Smooth muscle cell of trachea (primary cell): ENCODE data around the gene SLC25A4. TPM values are rescaled to one million over a fixed set of nuclear protein-coding genes. Genes with fewer than 3 reads are reported as not detected.

Source experiments
- total RNA-seq: library from RNA; depleted of rRNA; stranded (reverse); fragments of >200 nt; gene quantifications from 2 replicates; pipeline ENCODE4 v1.2.1, GENCODE V29; 2014

The SLC25A4 gene
- total RNA-seq = 6.8 and 7.4 TPM in 2 replicates

DNA sequence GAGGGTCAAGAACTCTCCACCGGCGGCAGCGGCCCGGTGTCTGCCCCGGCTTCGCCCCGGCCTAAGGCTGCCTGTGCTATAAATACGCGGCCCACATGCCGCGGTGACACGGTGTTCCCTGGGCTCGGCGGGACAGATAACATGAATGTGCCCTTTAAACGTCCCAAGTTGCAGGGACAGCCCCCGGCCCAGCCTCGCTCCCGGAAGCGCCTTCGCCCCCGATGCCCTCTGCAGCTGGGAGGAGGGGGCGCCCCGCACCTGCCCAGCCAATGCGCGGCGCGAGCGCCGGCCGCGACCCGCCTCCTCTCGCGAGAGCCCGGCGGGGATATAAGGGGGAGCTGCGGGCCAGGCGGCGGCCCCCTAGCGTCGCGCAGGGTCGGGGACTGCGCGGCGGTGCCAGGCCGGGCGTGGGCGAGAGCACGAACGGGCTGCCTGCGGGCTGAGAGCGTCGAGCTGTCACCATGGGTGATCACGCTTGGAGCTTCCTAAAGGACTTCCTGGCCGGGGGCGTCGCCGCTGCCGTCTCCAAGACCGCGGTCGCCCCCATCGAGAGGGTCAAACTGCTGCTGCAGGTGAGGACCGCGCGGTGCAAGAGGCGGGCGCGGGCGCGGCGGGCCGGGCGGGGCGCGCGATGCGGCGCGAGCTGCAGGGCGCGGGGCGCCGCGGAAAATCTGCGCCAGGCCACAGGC is at the start of gene SLC25A4:
SLC25A4 (plus strand) TSS at position 355 of the 689 bp plus-strand sequence; CDS start at position 462, 107 bp downstream.

Other genes starting within 250 kb of the SLC25A4 start
- not detected in 2 replicates for gene HELT, start 124.8 kb upstream of the SLC25A4 start, total RNA-seq
- 30.4 and 35.2 TPM in 2 replicates for gene CFAP97, start 60.7 kb downstream of the SLC25A4 start, total RNA-seq
- gene SNX25, start 66.3 kb downstream of the SLC25A4 start, total RNA-seq = 23.5 and 34.2 TPM in 2 replicates